Measurements from ENCODE around the gene TVP23C.
A peak's percentile ranks its signal among the peaks of the same experiment; 100 is the strongest.

Gene TVP23C

DNA sequence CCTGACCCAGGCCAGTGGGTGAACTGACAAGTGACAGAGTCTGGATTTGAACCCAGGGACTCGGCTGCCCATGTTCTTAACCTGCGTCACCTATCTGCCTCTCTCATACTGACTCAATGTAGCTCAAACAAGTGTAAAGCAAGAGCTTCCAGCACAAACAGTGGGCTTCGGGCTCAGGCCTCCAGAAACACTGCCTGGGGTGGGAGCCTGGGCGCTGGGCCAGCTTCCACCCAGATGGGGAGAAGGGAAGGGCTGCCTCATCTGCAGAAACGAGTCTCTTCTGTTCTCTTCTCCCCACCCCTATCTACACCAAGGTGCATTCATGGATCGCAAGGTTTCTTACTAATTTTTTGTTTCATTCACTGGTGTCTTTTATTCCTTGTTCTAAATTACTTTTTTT lies 97.2 kb downstream of the TVP23C start:
- DNase-seq (ENCODE audit: low read depth) = no peak
- H3K4me3 ChIP-seq (ENCODE audit: low read length) = no peak overlapping the region
- TF ChIP-seq, protein P1, sequence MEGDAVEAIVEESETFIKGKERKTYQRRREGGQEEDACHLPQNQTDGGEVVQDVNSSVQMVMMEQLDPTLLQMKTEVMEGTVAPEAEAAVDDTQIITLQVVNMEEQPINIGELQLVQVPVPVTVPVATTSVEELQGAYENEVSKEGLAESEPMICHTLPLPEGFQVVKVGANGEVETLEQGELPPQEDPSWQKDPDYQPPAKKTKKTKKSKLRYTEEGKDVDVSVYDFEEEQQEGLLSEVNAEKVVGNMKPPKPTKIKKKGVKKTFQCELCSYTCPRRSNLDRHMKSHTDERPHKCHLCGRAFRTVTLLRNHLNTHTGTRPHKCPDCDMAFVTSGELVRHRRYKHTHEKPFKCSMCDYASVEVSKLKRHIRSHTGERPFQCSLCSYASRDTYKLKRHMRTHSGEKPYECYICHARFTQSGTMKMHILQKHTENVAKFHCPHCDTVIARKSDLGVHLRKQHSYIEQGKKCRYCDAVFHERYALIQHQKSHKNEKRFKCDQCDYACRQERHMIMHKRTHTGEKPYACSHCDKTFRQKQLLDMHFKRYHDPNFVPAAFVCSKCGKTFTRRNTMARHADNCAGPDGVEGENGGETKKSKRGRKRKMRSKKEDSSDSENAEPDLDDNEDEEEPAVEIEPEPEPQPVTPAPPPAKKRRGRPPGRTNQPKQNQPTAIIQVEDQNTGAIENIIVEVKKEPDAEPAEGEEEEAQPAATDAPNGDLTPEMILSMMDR (conservative IDR thresholded peaks at IDR 0.05; ENCODE audit: low read length) = no peak

DNA sequence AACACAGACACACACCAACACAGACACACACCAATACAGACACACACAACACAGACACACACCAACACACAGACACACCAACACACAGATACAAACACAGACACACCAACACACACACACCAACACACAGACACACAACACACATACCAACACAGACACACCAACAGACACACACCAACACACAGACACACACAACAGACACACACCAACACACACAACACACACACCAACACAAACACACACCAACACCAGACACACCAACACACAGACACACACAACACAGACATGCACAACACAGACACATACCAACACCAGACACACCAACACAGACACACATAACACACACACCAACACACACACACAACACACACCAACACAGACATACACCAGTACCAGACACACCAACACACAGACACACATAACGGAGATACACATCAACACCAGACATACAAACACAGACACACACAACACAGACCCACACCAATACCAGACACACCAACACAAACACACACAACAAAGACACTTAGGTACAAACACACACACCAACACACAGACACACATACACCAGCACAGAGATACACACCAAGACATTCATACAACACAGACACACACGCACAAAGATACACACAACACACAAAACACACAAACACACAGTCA lies 98.1 kb downstream of the TVP23C start:
- H3K4me3 ChIP-seq (ENCODE audit: low read length) = no peak overlapping the region
- no peak for DNase-seq (ENCODE audit: low read depth)
- TF ChIP-seq, protein P1 (conservative IDR thresholded peaks at IDR 0.05; ENCODE audit: low read length) = no peak

DNA sequence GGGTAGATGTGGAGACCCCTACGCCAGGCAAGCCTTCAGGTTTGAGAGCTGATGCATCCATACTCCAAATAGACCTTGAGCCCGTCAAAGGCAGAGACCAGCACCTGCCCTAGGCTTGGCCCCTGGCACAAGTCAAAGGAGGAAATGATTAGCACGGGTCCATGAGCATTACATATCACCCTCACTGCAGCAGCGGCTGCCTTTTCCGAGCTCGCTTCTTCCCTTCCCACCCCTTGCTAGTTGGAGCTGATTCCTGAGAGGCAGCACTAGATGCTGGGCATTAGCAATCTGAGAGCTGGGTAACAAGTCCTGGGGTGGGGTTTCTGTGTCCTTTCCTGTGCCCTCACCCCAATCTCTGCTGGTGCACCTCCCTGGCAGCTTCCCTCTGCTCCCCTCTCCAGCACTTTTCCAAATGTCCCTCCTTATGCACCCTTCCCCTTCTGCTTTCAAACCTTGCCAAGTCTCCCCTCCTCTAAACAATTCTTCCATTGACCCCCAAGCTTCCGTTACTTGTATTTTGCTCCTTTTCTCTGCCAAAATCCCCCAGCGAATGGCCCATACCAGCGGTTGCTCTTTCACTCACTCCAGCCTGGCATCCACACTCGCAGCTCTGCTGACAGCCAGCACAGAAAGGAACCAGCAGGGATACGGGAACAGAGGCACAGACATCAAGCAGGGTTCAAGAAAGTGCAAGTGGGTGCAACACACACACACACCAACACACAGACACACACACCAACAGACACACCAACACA lies 98.9 kb downstream of the TVP23C start:
- no peak overlapping the region for H3K4me3 ChIP-seq (ENCODE audit: low read length)
- TF ChIP-seq, protein P1 (conservative IDR thresholded peaks at IDR 0.05; ENCODE audit: low read length) = no peak
- peak; percentile 12 for DNase-seq (ENCODE audit: low read depth)

DNA sequence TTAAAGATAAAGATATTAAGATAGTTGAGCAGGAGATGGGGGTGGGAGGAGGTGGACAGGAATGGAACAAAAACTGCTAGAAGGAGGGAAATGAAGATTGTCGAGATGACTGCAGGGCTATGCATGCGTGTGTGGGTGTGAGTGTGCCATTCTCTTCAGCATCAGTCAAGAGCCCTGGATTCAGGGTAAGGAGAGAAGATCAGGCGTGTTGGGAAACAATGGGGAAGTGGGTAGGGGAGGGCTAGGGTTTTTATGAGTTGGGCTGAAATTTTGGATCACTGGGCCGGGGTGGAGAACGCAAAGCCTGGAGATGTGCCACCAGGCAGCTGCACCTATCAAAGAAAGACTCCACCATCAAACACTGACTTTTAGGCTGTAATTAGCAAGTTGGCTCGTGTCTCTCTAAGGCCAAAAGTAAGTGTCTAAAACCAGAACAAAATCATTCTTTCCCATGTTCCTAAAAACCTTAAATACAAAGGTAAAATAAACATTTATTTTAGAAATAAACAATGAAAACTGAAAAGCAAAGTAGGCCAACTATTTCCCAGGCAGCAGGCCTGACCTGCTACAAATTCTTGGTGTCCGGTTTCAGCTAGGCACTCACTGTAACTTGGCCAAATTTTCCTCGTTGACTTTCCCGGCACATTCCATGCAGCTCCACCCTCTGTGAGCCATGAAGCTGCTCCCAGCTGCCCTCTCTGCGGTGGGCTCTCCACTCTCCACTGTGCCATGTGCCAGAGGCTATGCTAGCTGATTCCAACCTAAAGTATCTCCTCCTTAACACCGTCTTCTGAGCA lies 100.1 kb downstream of the TVP23C start:
- TF ChIP-seq, protein P1 (conservative IDR thresholded peaks at IDR 0.05; ENCODE audit: low read length) = no peak
- peak; percentile 87 for DNase-seq (ENCODE audit: low read depth)
- H3K4me3 ChIP-seq (ENCODE audit: low read length) = no peak overlapping the region

DNA sequence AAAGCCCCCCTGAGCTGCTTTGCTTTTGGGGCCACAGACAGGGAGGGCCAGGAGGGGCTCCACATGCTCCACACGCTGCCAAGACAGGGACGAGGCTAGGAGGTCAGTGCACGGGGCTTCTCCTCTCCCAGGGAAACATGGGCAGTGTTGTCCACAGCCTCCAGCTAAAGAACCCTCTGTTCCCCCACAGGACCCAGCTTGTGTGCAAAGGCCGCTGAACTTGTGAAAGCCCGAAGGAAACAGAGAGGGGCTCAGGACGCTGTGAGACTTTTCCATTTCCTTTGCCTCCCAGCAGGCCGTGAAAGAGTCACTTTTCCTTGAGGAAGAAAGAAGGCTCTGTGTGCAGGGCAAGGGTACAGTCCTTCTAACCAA lies 105.6 kb downstream of the TVP23C start:
- TF ChIP-seq, protein P1 (conservative IDR thresholded peaks at IDR 0.05; ENCODE audit: low read length) = no peak
- peak overlapping the region; percentile 21 for H3K4me3 ChIP-seq (ENCODE audit: low read length)
- peak; percentile 43 for DNase-seq (ENCODE audit: low read depth)

DNA sequence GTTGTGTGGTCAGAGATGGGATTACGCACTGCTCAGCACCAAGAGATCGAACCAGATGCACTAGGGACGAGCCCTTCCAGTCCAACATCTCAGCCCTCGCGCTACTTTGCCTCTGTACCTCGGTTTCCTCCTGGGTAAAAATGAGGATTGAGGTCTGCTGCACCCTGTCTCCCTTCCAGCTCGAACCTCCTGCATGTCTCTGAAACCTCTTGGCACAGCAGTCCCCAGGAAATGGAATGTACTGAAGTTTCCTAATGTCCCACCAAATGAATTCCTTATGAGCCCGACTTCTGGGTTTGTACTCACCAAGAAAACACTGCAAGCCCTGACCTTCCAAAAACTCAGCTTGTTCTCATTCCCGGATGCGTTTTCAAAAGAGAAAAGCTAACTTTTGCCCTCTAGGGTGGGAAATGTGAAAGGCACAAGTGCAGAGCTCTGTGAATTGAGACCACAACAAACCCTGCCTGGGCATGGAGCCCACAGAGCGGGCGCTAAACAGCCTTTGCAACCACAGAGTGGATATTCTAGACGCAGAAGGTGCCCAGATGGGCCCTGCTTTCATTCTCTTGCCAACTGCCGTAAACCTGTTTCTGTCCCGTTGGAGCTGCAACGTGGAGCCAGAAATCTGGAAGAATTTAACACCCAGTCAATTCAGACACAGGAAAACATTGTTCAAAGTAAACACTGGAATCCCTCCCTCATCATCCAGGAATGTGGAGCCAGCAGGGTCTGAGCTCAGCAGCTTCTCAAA lies 106.1 kb downstream of the TVP23C start:
- TF ChIP-seq, protein P1 (conservative IDR thresholded peaks at IDR 0.05; ENCODE audit: low read length) = peak; percentile 80
- peak overlapping the region; percentile 27 for H3K4me3 ChIP-seq (ENCODE audit: low read length)
- peak; percentile 99 for DNase-seq (ENCODE audit: low read depth)

Measured in AG10803 (cell line).